HG02852 (cell line): ENCODE measurements around the gene TMEM258.

Experiments used
- ATAC-seq: cut with Tn5 transposase; IDR thresholded peaks from one replicate; pipeline ENCODE4 v1.9.1; 2021; ENCODE audit warnings: mild to moderate bottlenecking, moderate library complexity; ENCODE audit not compliant: unreplicated experiment

TMEM258 gene

GRCh38 chr11:61777234-61778090 lies 14.9 kb downstream of the TMEM258 start:
- ATAC-seq = no peak

GRCh38 chr11:61776561-61777075 lies 15.8 kb downstream of the TMEM258 start:
- ATAC-seq = no peak

- ATAC-seq = no peak
Measured at GRCh38 chr11:61775606-61776554, 16.5 kb downstream of the TMEM258 start.

- no peak for ATAC-seq
Measured at GRCh38 chr11:61775106-61775505, 17.3 kb downstream of the TMEM258 start.

- ATAC-seq = no peak
Measured at GRCh38 chr11:61774411-61774810, 18.0 kb downstream of the TMEM258 start.

- ATAC-seq = no peak
Measured at GRCh38 chr11:61773809-61774208, 18.6 kb downstream of the TMEM258 start.

GRCh38 chr11:61773356-61773755 lies 19.0 kb downstream of the TMEM258 start:
- ATAC-seq = no peak

- ATAC-seq = no peak
Measured at GRCh38 chr11:61771985-61772455, 20.4 kb downstream of the TMEM258 start.

- no peak for ATAC-seq
Measured at GRCh38 chr11:61771195-61771894, 21.1 kb downstream of the TMEM258 start.

- ATAC-seq = no peak
Measured at GRCh38 chr11:61769946-61770683, 22.3 kb downstream of the TMEM258 start.

GRCh38 chr11:61769169-61769920 lies 23.1 kb downstream of the TMEM258 start:
- ATAC-seq = no peak

- ATAC-seq = no peak
Measured at GRCh38 chr11:61768376-61769076, 23.9 kb downstream of the TMEM258 start.

- ATAC-seq = no peak
Measured at GRCh38 chr11:61766353-61766841, 26.0 kb downstream of the TMEM258 start.

- no peak for ATAC-seq
Measured at GRCh38 chr11:61765550-61766253, 26.7 kb downstream of the TMEM258 start.

GRCh38 chr11:61764606-61765260 lies 27.7 kb downstream of the TMEM258 start:
- ATAC-seq = no peak

GRCh38 chr11:61763930-61764605 lies 28.3 kb downstream of the TMEM258 start:
- no peak for ATAC-seq

GRCh38 chr11:61762798-61763197 lies 29.6 kb downstream of the TMEM258 start:
- ATAC-seq = no peak
